Urinary bladder (tissue), 4 donors: ENCODE measurements around the gene RPS6KC1. TPM values are rescaled to one million over a fixed set of nuclear protein-coding genes. Genes with fewer than 3 reads are reported as not detected.
"Not testable (repeated sequence)": the region's sequence is repeated elsewhere in the genome, so short reads cannot be mapped to it uniquely, and the experiment has no call there.

ENCODE experiments used
- DNase-seq: peaks from one replicate; pipeline ENCODE4 v3.0.0-alpha.2; 2015; ENCODE audit errors: extremely low spot score
- H3K27ac ChIP-seq: one replicate; pipeline ENCODE4 v1.5.1; 2013; ENCODE audit warnings: low read depth, mild to moderate bottlenecking, moderate library complexity
- H3K36me3 ChIP-seq: one replicate; pipeline ENCODE4 v1.6.1; 2013; ENCODE audit warnings: mild to moderate bottlenecking, moderate library complexity; ENCODE audit not compliant: insufficient read depth
- H3K4me1 ChIP-seq: one replicate; pipeline ENCODE4 v1.6.1; 2013; ENCODE audit warnings: mild to moderate bottlenecking, moderate library complexity; ENCODE audit not compliant: insufficient read depth
- H3K4me3 ChIP-seq: one replicate; pipeline ENCODE4 v1.5.1; 2013; ENCODE audit warnings: low read depth, low read length
- WGBS: extraction: QIAGEN DNeasy Blood & Tissue Kit; methylation state at CpG from one replicate; pipeline ENCODE4 v1.1.7; 2013; 5-methylcytosine and 5-hydroxymethylcytosine counted together
- polyA plus RNA-seq: library from polyadenylated mRNA; stranded (reverse); fragments of 200-250 nt; gene quantifications from one replicate; pipeline ENCODE4 v1.2.3, GENCODE V29; 2013
- total RNA-seq: library from RNA; depleted of rRNA; stranded (reverse); fragments of >200 nt; gene quantifications from one replicate; pipeline ENCODE4 v1.2.3, GENCODE V29; 2014
- donor health status: healthy with polysubstance abuse.
- donor health status: healthy.

Gene RPS6KC1, protein sequence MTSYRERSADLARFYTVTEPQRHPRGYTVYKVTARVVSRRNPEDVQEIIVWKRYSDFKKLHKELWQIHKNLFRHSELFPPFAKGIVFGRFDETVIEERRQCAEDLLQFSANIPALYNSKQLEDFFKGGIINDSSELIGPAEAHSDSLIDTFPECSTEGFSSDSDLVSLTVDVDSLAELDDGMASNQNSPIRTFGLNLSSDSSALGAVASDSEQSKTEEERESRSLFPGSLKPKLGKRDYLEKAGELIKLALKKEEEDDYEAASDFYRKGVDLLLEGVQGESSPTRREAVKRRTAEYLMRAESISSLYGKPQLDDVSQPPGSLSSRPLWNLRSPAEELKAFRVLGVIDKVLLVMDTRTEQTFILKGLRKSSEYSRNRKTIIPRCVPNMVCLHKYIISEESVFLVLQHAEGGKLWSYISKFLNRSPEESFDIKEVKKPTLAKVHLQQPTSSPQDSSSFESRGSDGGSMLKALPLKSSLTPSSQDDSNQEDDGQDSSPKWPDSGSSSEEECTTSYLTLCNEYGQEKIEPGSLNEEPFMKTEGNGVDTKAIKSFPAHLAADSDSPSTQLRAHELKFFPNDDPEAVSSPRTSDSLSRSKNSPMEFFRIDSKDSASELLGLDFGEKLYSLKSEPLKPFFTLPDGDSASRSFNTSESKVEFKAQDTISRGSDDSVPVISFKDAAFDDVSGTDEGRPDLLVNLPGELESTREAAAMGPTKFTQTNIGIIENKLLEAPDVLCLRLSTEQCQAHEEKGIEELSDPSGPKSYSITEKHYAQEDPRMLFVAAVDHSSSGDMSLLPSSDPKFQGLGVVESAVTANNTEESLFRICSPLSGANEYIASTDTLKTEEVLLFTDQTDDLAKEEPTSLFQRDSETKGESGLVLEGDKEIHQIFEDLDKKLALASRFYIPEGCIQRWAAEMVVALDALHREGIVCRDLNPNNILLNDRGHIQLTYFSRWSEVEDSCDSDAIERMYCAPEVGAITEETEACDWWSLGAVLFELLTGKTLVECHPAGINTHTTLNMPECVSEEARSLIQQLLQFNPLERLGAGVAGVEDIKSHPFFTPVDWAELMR
- total RNA-seq, result 72.4 TPM
- polyA plus RNA-seq, result 13.2 TPM

DNA sequence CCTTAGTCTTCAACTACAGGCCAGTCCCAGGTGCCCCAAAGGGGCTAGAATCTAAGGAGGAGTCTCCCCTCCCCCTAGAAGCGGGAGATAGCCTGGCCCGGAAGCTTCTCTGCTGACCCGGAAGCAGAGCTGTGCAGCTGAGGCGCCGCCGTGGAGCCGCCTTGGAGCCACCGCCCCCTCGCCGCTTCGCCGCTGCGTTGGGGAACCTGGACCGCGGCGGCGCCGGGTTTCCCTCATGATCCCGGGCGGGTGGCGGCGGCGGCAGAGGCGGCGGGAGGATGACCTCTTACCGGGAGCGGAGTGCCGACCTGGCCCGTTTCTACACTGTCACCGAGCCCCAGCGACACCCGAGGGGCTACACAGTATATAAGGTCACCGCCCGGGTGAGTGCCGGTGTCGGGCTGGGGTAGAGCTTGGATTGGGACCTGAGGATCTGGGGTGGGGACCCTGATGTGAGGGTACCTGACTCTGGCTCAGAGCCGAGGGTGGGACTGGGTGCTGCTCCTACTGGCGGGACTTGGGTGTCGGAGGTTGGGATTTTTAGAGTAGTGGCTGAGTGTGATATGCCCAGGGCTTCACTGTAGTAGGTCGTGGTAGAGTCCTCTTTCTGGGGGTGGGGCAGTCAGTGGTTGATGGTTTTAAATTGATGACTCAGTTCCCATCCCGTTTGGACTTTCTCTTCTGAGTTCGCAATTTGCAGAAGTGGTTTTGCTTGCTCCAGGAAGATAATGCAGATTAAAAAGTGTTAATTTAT lies at the start of gene RPS6KC1:
RPS6KC1 (plus strand) TSS at position 115 of the 754 bp plus-strand sequence; CDS start at position 279, 164 bp downstream.
- WGBS, result under 1% methylated on average over 42 of the region's 42 CpGs
- peaks cover 2% of the 10 kb centered on the region for H3K4me1 ChIP-seq
- H3K27ac ChIP-seq, result peak within 1 kb of the TSS; percentile 85
- H3K4me3 ChIP-seq, result peak within 1 kb of the TSS; percentile 85
- H3K36me3 ChIP-seq, result no peaks in the 10 kb centered on the region
- DNase-seq, result peak; percentile 41

DNA sequence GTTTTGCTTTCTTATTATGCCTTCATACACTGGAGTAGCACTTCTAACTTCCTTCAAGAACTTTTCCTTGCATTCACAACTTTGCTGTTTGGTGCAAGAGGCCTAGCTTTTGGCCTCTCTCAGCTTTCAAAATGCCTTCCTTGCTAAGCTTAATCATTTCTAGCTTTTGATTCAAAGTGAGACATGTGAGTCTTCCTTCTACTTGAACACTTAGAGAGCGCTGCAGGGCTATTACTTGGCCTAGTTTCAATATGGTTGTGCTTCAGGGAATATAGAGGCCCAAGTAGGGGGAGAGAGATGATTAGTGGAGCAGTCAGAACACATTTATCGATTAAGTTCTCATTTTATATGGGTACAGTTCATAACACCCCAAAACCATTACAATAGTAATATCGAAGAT lies 47.8 kb upstream of the RPS6KC1 start:
- Histone ChIP-seq H3K36me3 (peaks cover 11% of the 10 kb centered on the region), H3K4me1 (no peaks in the 10 kb centered on the region), H3K4me3 (no peak overlapping the region), H3K27ac (no peak overlapping the region)
- 87% methylated on average over 3 of the region's 3 CpGs for WGBS
- no peak for DNase-seq

GRCh38 chr1:213008564-213008963 lies 42.5 kb upstream of the RPS6KC1 start:
- no peak overlapping the region for H3K4me3 ChIP-seq
- no peak for DNase-seq
- peaks cover 5% of the 10 kb centered on the region for H3K36me3 ChIP-seq
- no peaks in the 10 kb centered on the region for H3K4me1 ChIP-seq
- no peak overlapping the region for H3K27ac ChIP-seq
- 91% methylated on average over 2 of the region's 2 CpGs for WGBS

GRCh38 chr1:213014642-213015041 lies 36.4 kb upstream of the RPS6KC1 start:
- peak overlapping the region; percentile 65 for H3K4me3 ChIP-seq
- H3K36me3 ChIP-seq, result no peaks in the 10 kb centered on the region
- WGBS, result 11% methylated on average over 7 of the region's 7 CpGs
- DNase-seq, result no peak
- H3K27ac ChIP-seq, result no peak overlapping the region
- H3K4me1 ChIP-seq, result no peaks in the 10 kb centered on the region

- under 1% methylated on average over 66 of the region's 66 CpGs for whole genome bisulfite sequencing
- peak within 1 kb of the TSS; percentile 65 for H3K4me3 ChIP-seq
Measured at GRCh38 chr1:213015099-213016050, 35.7 kb upstream of the RPS6KC1 start, which contains the start of gene ANGEL2. Gene ANGEL2 (minus strand): TSS chr1:213015867. CDS start chr1:213015671, 196 bp downstream.

DNA sequence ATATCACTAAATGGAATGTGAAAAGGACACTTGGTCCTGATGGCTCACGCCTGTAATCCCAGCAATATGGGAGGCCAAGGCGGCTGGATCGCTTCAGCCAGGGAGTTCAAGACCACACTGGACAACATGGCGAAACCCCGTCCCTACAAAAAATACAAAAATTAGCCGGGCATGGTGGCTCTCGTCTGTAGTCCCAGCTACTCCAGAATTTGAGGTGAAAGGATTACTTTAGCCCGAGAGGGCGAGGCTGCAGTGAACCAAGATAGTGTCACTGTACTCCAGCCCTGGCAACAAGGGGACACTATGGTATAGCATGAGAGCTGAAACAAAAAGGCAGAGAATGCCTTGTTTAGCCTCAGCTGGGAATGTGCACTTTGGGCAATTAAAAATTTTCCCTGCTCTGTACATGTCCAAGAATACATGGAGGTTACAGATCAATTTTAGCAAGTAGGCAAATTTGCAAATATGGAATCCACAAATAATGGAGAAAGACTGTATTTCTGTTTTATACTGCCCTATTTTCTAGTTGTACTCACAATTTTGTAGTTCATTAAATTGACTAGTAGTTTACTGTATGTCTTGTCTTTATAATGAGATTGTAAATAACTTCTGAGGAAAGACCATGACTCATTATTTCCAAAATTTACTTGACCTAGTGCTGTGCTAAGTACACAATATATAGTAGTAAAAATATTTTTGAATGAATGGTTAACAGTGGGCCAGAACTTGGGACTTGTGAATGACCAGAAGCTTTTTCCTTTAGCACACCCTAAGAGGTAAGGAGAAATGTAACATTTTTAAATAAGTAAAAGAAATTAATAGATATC lies 33.4 kb upstream of the RPS6KC1 start:
- Histone ChIP-seq H3K4me1 (no peaks in the 10 kb centered on the region), H3K27ac (no peak overlapping the region), H3K36me3 (no peaks in the 10 kb centered on the region), H3K4me3 (no peak overlapping the region)
- 93% methylated on average over 9 of the region's 9 CpGs for WGBS
- no peak for DNase-seq

More at GRCh38 chr1:213015099-213016050, 35.7 kb upstream of the RPS6KC1 start, which contains the start of gene ANGEL2:
- Histone ChIP-seq H3K27ac (peak within 1 kb of the TSS; percentile 92), H3K36me3 (no peaks in the 10 kb centered on the region), H3K4me1 (no peaks in the 10 kb centered on the region)
- DNase-seq, result peak; percentile 96

DNA sequence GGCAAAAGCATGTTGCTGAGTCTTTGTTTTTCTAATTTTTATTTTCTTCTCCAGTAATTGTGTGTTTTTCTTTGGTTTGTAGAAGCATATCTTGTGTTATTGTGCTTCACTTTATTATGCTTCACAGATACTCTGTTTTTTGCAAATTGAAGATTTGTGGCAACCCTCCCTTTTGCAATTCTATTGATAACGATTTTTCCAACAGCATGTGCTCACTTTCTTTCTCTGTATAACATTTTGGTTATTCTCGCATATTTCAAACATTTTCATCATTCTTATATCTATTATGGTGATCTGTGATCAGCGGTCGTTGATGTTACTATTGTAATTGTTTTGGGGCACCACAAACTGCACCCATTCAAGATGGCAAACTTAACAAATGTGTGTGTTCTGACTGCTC lies 31.6 kb upstream of the RPS6KC1 start:
- Histone ChIP-seq H3K4me3 (no peak overlapping the region), H3K4me1 (no peaks in the 10 kb centered on the region), H3K27ac (no peak overlapping the region), H3K36me3 (no peaks in the 10 kb centered on the region)
- no peak for DNase-seq
- 93% methylated on average over 4 of the region's 4 CpGs for WGBS

- no peak for DNase-seq
- H3K36me3 ChIP-seq, result no peaks in the 10 kb centered on the region
- 97% methylated on average over 3 of the region's 3 CpGs for WGBS
- H3K27ac ChIP-seq, result no peak overlapping the region
- H3K4me1 ChIP-seq, result no peaks in the 10 kb centered on the region
- no peak overlapping the region for H3K4me3 ChIP-seq
Measured at GRCh38 chr1:213020016-213020415, 31.0 kb upstream of the RPS6KC1 start.

GRCh38 chr1:213027024-213027423 lies 24.0 kb upstream of the RPS6KC1 start:
- DNase-seq, H3K4me1 ChIP-seq, H3K36me3 ChIP-seq, H3K4me3 ChIP-seq, H3K27ac ChIP-seq: not testable (repeated sequence)
- 83% methylated on average over 3 of the region's 3 CpGs for WGBS

GRCh38 chr1:213032651-213033050 lies 18.4 kb upstream of the RPS6KC1 start:
- no peak overlapping the region for H3K4me3 ChIP-seq
- DNase-seq, result no peak
- H3K27ac ChIP-seq, result no peak overlapping the region
- no peaks in the 10 kb centered on the region for H3K36me3 ChIP-seq
- H3K4me1 ChIP-seq, result no peaks in the 10 kb centered on the region

DNA sequence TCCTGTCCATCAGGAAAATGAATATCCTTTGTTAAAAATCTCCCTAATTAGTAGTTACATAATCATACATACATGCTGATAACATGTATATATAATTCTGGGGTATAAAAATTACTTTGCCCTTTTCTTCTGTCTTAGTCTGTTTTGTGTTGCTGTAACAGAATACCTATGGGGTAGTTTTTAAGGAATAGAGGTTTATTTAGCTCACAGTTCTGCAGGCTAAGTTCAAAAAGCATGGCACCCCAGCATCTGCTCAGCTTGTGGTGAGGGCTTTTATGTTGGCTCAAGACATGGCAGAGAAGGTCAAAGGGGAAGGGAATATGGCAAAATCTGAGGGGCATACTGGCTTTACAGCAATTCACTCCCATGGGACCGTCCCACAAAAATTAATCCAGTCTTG lies 16.3 kb upstream of the RPS6KC1 start:
- DNase-seq, result no peak
- H3K36me3 ChIP-seq, result no peaks in the 10 kb centered on the region
- no peak overlapping the region for H3K4me3 ChIP-seq
- H3K27ac ChIP-seq, result no peak overlapping the region
- 91% methylated on average over 1 of the region's 1 CpG for WGBS
- no peaks in the 10 kb centered on the region for H3K4me1 ChIP-seq
